ENCODE measurements around the gene BUB1B.

BUB1B gene

DNA sequence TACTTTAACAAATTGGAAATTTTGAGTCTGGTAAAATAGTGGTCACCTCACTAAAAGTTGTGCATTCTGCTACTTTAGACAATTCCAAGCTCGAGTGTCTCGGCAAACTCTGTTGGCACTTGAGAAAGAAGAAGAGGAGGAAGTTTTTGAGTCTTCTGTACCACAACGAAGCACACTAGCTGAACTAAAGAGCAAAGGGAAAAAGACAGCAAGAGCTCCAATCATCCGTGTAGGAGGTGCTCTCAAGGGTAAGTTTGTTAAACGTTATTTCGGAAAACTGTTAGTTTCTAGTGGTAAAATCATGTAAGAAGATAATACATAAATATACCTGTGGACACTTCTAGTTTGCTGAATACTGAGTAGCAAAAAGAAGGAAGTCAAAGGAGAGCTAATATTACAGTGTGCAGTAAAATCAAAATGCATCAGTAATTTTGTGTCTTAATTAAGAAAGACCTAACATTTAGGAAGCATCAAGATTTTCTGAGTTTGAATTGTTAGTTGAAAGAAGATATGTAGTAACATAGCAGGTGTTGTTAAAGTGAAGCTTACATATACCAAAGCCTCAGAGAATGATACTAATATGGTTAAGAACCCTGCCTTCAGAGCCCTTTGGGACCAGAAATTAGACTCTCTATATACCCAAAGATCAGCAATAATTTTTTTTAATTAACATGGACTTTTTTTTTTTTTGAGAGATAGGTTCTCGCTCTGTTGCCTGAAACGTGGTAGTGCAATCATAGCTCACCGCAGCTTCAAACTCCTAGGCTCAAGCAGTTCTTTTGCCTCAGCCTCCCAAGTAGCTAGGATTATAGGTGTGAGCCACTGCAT is 23.0 kb downstream of the BUB1B start:
- TF ChIP-seq, protein P1, sequence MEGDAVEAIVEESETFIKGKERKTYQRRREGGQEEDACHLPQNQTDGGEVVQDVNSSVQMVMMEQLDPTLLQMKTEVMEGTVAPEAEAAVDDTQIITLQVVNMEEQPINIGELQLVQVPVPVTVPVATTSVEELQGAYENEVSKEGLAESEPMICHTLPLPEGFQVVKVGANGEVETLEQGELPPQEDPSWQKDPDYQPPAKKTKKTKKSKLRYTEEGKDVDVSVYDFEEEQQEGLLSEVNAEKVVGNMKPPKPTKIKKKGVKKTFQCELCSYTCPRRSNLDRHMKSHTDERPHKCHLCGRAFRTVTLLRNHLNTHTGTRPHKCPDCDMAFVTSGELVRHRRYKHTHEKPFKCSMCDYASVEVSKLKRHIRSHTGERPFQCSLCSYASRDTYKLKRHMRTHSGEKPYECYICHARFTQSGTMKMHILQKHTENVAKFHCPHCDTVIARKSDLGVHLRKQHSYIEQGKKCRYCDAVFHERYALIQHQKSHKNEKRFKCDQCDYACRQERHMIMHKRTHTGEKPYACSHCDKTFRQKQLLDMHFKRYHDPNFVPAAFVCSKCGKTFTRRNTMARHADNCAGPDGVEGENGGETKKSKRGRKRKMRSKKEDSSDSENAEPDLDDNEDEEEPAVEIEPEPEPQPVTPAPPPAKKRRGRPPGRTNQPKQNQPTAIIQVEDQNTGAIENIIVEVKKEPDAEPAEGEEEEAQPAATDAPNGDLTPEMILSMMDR (IDR thresholded peaks at IDR 0.05; ENCODE audit: insufficient read depth, missing control alignments), result no peak
- FAIRE-seq (no peak), DNase-seq (ENCODE audit: insufficient read length, low spot score) (no peak)

DNA sequence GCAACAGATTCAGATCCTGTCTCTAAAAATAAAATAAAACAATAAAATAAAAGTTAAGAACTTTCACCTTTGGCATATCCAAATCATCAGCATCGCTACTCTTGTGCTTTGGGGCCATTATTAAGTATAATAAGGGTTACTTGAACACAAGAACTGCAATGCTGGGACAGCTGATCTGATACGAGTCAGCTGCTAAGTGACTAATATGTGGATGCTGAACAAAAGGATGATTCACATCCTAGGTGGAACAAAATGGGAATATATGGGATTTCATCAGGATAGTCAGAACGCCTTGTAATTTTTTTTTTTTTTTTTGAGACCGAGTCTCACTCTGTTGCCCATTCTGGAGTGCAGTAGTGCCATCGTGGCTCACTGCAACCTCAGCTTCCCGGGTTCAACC is 29.7 kb downstream of the BUB1B start:
- no peak for FAIRE-seq
- TF ChIP-seq, protein P1 (IDR thresholded peaks at IDR 0.05; ENCODE audit: insufficient read depth, missing control alignments), result no peak
- no peak for DNase-seq (ENCODE audit: insufficient read length, low spot score)

DNA sequence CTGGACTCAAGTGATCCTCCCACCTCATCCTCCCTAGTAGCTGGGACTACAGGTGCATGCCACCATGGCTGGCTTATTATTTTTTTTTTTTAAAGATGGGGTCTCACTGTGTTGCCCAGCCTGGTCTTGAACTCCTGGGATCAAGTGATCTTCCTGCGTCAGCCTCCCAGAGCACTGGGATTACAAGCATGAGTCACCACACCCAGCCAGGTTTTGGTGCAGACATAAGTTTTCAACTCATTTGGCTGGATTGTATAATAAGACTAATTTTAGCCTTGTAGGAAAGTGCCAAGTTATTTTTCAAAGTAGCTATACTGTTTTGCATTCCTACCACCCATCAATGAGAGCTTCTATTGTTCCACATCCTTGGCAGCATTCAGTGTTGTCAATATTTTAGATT is 32.1 kb downstream of the BUB1B start:
- FAIRE-seq (no peak), DNase-seq (ENCODE audit: insufficient read length, low spot score) (no peak)

DNA sequence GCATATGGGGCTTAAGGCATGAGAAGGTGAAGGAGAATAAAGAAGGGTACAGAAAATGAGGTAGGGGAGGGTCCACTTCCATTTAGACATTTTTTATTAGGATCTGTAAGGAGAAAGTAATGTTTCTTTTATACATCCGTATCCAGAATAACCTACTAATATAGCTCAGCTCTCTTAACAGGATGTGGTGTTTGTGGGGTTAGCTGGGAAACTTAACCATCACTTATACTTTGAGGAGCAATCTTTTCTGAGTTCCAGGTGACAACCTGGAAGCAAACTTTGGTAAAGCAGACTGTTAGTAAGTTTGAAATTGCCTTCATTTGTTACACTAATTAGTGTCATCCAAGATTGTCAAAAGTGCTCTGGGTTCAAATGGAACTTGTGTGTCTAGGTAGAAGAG is 36.6 kb downstream of the BUB1B start:
- DNase-seq (ENCODE audit: insufficient read length, low spot score) (no peak), FAIRE-seq (no peak)
- TF ChIP-seq, protein P1 (IDR thresholded peaks at IDR 0.05; ENCODE audit: insufficient read depth, missing control alignments), result no peak

More for the DNA sequence above, 32.1 kb downstream of the BUB1B start:
- TF ChIP-seq, protein P1 (IDR thresholded peaks at IDR 0.05; ENCODE audit: insufficient read depth, missing control alignments), result no peak

DNA sequence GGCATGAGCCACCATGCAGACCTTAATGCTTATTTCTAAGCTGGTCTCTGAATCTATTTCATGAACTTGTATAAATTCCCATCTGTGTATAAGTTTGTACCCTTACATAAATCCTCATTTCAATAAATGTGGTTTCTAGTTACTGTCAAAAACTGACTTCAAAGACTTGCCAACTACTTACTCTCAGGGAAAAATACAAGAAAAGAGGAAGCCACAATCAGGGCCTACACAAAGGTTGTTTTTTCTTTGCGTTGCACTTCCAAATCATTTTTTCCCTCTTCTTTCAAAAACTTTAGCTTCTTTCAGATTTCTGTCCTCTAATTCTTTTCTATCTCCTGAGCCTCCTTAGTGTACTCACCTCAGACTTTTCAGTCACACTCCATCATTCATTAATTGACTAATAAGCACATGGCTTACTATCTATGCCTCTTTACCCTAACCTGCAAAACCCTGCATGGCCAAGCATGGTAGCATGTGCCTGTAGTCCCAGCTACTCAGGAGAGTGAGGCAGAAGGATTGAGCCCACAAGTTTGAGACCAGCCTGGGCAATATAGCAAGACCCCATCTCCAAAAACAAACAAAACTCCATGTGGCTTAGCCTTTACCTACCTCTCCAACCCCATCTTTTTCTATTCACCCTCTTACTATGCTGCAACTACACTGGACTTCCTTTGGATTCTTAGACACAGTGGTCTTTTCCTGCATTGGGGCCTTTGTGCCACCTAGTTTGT is 37.7 kb downstream of the BUB1B start:
- no peak for DNase-seq (ENCODE audit: insufficient read length, low spot score)
- FAIRE-seq, result no peak
- TF ChIP-seq, protein P1 (IDR thresholded peaks at IDR 0.05; ENCODE audit: insufficient read depth, missing control alignments), result no peak

DNA sequence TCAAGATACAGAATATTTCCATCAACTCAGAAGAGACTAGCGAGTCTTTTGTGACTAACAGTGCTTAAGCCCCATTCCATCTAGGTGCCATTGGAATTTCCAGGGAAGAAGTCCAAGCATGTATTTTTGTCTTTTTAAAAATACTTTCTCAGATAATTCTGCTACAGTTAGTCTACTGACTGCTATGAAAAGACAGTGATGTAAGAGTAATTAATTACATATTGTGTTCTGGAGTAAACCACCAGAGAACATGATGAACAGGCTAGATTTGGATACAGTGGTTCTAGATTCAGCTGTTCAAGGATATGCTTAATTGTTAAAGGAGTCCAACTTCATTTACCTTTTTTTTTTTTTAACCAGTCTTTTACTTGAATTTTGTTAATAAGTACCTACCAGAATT is 43.2 kb downstream of the BUB1B start:
- FAIRE-seq (no peak), DNase-seq (ENCODE audit: insufficient read length, low spot score) (no peak)
- TF ChIP-seq, protein P1 (IDR thresholded peaks at IDR 0.05; ENCODE audit: insufficient read depth, missing control alignments), result no peak
